ENCODE results near the gene SH3RF3.
"Not testable (repeated sequence)": the region's sequence is repeated elsewhere in the genome, so short reads cannot be mapped to it uniquely, and the experiment has no call there.

Gene SH3RF3

GRCh38 chr2:109532728-109533076, 403.7 kb downstream of the SH3RF3 start:
- no peak for DNase-seq

- no peak for DNase-seq
Observed at GRCh38 chr2:109533823-109534222, 404.8 kb downstream of the SH3RF3 start.

GRCh38 chr2:109535217-109535946, 406.4 kb downstream of the SH3RF3 start:
- no peak for DNase-seq

- not testable (repeated sequence) for DNase-seq
Observed at GRCh38 chr2:109536556-109536955, 407.6 kb downstream of the SH3RF3 start.

- DNase-seq, result no peak
Observed at GRCh38 chr2:109537565-109538222, 408.7 kb downstream of the SH3RF3 start.

GRCh38 chr2:109538546-109538945, 409.5 kb downstream of the SH3RF3 start:
- DNase-seq, result no peak

GRCh38 chr2:109542384-109542783, 413.4 kb downstream of the SH3RF3 start:
- DNase-seq, result no peak

- DNase-seq, result peak; percentile 39 to 52
Observed at GRCh38 chr2:109545828-109546713, 417.1 kb downstream of the SH3RF3 start.

GRCh38 chr2:109547280-109547679, 418.3 kb downstream of the SH3RF3 start:
- DNase-seq, result no peak

GRCh38 chr2:109549016-109549590, 420.1 kb downstream of the SH3RF3 start:
- no peak for DNase-seq

All from CD4-positive, alpha-beta T cell treated with Interferon alpha-2 for 1 hour (primary cell).